ENCODE data around the gene NDC80. TPM values are rescaled to one million over a fixed set of nuclear protein-coding genes. Genes with fewer than 3 reads are reported as not detected.

NDC80 gene
- total and polyA plus RNA-seq, 9 of the 15 experiments (the other 6 are each of a cell fraction or from before 2014, with no cell fraction given): 65.2 to 97.9 (median 83.3) TPM

DNA sequence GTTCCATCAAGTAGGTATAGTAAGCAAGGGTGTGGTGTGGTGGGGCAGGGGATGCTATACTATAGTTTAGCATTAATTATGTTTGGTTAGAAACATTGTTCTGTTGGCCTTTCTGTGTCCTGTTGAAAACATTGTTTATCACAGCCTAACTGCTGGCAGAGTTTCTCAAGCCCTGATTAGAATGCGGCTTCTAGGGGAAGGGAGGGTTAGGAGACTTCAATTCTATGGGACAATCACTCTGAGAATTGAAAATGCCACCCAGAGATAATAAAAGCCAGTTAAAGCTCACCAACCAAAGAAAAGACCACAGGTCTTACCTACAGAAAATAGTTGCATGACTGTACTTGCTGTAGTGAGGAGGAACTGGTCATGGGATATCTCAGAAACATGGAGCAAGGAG is 64.2 kb downstream of the NDC80 start:
- Histone ChIP-seq H3K9me1 (ENCODE audit: control insufficient read depth, insufficient read depth, low read length) (no peaks in the 10 kb centered on the region), H3K27ac (ENCODE audit: extremely low read depth, low read depth, low read length) (no peak overlapping the region), H3K27me3 (ENCODE audit: control insufficient read depth in 2 of 2, insufficient read depth in 2 of 2, low read length in 2 of 2) (no peaks in the 10 kb centered on the region), H3K36me3 (ENCODE audit: control insufficient read depth, insufficient read depth, low read length) (no peaks in the 10 kb centered on the region), H2AFZ (ENCODE audit: low read depth, low read length) (0 out of 2 replicates have a peak overlapping the region, but pooled peaks have one; percentile 19), H3K9me3 (replicated peaks; ENCODE audit: control insufficient read depth, insufficient read depth, low read depth, low read length) (no peaks in the 10 kb centered on the region), H3K79me2 (ENCODE audit: control insufficient read depth, insufficient read depth, low read length) (no peaks in the 10 kb centered on the region), H3K4me3 (no peak overlapping the region), H3K9ac (ENCODE audit: insufficient read depth in 1 of 2, low read depth in 2 of 2, low read length in 2 of 2) (no peak overlapping the region), H3K4me1 (replicated peaks in 1 of 2; ENCODE audit: control insufficient read depth in 2 of 2, insufficient read depth in 2 of 2, low read length in 2 of 2) (0 out of 5 replicates have a peak, but pooled peaks cover 0 to 2% of the 10 kb centered on the region in 2 experiments), H3K4me2 (ENCODE audit: insufficient read depth, low read length) (no peak overlapping the region), H4K20me1 (replicated peaks; ENCODE audit: control insufficient read depth, insufficient read depth, low read length) (no peaks in the 10 kb centered on the region)
- ChIA-PET CTCF (ENCODE audit: low intra/inter-chr PET ratio) (no interaction called here), POLR2A (interaction anchor here (1.8 to 2.5 kb wide), 3 partner anchors 13 to 20 kb away, joined by 6 to 11 read pairs (median 8); partner anchors contain the start of gene SMCHD1)
- 24% methylated on average over 1 of the region's 1 CpG for WGBS (ENCODE audit: insufficient coverage, low coverage, missing lambda C conversion rate)
- ATAC-seq (no peak), DNase-seq (ENCODE audit: extremely low read depth in 1 of 4, low spot score in 3 of 4) (no peak), FAIRE-seq (no peak)
- no TSS peak for BruUV-seq (replicated peaks)
- intact Hi-C loops (cut with micrococcal nuclease) (no loop called here), in situ Hi-C loops (cut with MboI) (no loop called here)
- TF ChIP-seq POLR3G (IDR thresholded peaks at IDR 0.05; ENCODE audit: extremely low read depth, insufficient read length, insufficient replicate concordance): no peak
- no peak for TF ChIP-seq HDAC6 (IDR thresholded peaks at IDR 0.05; ENCODE audit: low read depth, low read length)

DNA sequence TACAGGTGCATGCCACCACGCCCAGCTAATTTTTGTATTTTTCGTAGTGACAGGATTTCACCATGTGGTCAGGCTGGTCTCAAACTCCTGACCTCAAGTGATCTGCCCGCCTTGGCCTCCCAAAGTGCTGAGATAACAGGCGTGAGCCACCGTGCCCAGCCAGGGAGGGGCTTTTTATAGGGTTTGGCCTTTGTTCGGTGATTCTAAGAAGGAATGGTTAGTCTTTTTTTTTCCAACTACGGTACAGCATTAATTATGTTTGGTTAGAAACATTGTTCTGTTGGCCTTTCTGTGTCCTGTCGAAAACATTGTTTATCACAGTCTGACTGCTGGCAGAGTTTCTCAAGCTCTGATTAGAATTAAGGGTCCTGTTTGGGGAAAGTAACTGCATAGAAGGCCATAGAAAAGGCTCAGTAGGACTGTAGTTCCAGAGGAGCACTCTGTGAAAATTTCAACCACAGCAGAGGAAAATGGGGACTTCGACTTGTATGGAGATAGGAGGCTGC is 64.8 kb downstream of the NDC80 start:
- Histone ChIP-seq H3K4me1 (replicated peaks in 1 of 2; ENCODE audit: control insufficient read depth in 2 of 2, insufficient read depth in 2 of 2, low read length in 2 of 2) (0 out of 5 replicates have a peak, but pooled peaks cover 0 to 2% of the 10 kb centered on the region in 2 experiments), H3K27ac (ENCODE audit: extremely low read depth, low read depth, low read length) (no peak overlapping the region), H3K4me3 (no peak overlapping the region), H3K9ac (ENCODE audit: insufficient read depth in 1 of 2, low read depth in 2 of 2, low read length in 2 of 2) (no peak overlapping the region), H3K79me2 (ENCODE audit: control insufficient read depth, insufficient read depth, low read length) (no peaks in the 10 kb centered on the region), H3K36me3 (ENCODE audit: control insufficient read depth, insufficient read depth, low read length) (no peaks in the 10 kb centered on the region), H3K27me3 (ENCODE audit: control insufficient read depth in 2 of 2, insufficient read depth in 2 of 2, low read length in 2 of 2) (no peaks in the 10 kb centered on the region), H3K4me2 (ENCODE audit: insufficient read depth, low read length) (no peak overlapping the region), H2AFZ (ENCODE audit: low read depth, low read length) (peak overlapping the region; percentile 71), H3K9me1 (ENCODE audit: control insufficient read depth, insufficient read depth, low read length) (no peaks in the 10 kb centered on the region), H4K20me1 (replicated peaks; ENCODE audit: control insufficient read depth, insufficient read depth, low read length) (no peaks in the 10 kb centered on the region), H3K9me3 (replicated peaks; ENCODE audit: control insufficient read depth, insufficient read depth, low read depth, low read length) (no peaks in the 10 kb centered on the region)
- ATAC-seq (peak; percentile 36; the same call in 2 of the 3 replicates), FAIRE-seq (no peak), DNase-seq (ENCODE audit: extremely low read depth in 1 of 4, low spot score in 3 of 4) (no peak)
- 24% methylated on average over 9 of the region's 9 CpGs for WGBS (ENCODE audit: insufficient coverage, low coverage, missing lambda C conversion rate)
- intact Hi-C loops (cut with micrococcal nuclease) (no loop called here), in situ Hi-C loops (cut with MboI) (no loop called here)
- CTCF ChIA-PET (ENCODE audit: low intra/inter-chr PET ratio): no interaction called here
- BruUV-seq (replicated peaks): no TSS peak
- POLR2A ChIA-PET: interaction anchor here (1.0 to 2.5 kb wide), 4 partner anchors 13 to 20 kb away, joined by 4 to 11 read pairs (median 7); partner anchors contain the start of gene SMCHD1
- no peak for TF ChIP-seq SIX5 (IDR thresholded peaks at IDR 0.05; ENCODE audit: borderline replicate concordance in 1 of 2, insufficient read depth in 1 of 2, low read depth in 1 of 2, low read length in 2 of 2)
- TF ChIP-seq ZNF717 (CRISPR knock-in tag; IDR thresholded peaks at IDR 0.05): no peak
- TF ChIP-seq ZNF764 (CRISPR knock-in tag; IDR thresholded peaks at IDR 0.05; ENCODE audit: low read depth): no peak
- peak; percentile 26; the same call in 1 of the 2 replicates for TF ChIP-seq ZFX (CRISPR knock-in tag; IDR thresholded peaks at IDR 0.05)
- TF ChIP-seq HMG20B (CRISPR knock-in tag; IDR thresholded peaks at IDR 0.05): no peak
- no peak for TF ChIP-seq ZNF830 (CRISPR knock-in tag; IDR thresholded peaks at IDR 0.05)
- no peak for TF ChIP-seq ZFP1 (CRISPR knock-in tag; IDR thresholded peaks at IDR 0.05)
- TF ChIP-seq, protein P1, sequence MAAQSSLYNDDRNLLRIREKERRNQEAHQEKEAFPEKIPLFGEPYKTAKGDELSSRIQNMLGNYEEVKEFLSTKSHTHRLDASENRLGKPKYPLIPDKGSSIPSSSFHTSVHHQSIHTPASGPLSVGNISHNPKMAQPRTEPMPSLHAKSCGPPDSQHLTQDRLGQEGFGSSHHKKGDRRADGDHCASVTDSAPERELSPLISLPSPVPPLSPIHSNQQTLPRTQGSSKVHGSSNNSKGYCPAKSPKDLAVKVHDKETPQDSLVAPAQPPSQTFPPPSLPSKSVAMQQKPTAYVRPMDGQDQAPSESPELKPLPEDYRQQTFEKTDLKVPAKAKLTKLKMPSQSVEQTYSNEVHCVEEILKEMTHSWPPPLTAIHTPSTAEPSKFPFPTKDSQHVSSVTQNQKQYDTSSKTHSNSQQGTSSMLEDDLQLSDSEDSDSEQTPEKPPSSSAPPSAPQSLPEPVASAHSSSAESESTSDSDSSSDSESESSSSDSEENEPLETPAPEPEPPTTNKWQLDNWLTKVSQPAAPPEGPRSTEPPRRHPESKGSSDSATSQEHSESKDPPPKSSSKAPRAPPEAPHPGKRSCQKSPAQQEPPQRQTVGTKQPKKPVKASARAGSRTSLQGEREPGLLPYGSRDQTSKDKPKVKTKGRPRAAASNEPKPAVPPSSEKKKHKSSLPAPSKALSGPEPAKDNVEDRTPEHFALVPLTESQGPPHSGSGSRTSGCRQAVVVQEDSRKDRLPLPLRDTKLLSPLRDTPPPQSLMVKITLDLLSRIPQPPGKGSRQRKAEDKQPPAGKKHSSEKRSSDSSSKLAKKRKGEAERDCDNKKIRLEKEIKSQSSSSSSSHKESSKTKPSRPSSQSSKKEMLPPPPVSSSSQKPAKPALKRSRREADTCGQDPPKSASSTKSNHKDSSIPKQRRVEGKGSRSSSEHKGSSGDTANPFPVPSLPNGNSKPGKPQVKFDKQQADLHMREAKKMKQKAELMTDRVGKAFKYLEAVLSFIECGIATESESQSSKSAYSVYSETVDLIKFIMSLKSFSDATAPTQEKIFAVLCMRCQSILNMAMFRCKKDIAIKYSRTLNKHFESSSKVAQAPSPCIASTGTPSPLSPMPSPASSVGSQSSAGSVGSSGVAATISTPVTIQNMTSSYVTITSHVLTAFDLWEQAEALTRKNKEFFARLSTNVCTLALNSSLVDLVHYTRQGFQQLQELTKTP (IDR thresholded peaks at IDR 0.05; ENCODE audit: low read depth in 1 of 2, partially characterized antibody in 2 of 2): peak in 1 of 2 experiments; percentile 80
- TF ChIP-seq NR2C1 (IDR thresholded peaks at IDR 0.05): no peak
- no peak for TF ChIP-seq NR2C1 (tag; IDR thresholded peaks at IDR 0.05)

Data from K562 (cell line).